OCI-LY3 (cell line): ENCODE results near the gene KCTD17.

Source experiments
- H2AFZ ChIP-seq: fragments of 200-600, 300-600 bp; shearing (Covaris generic); 2 replicates; pipeline ENCODE4 v1.6.0; 2014; ENCODE audit warnings: antibody characterized with exemption, low read depth, low read length
- H3K27ac ChIP-seq: fragments of 200-600, 300-600 bp; sonication (generic); 2 replicates; pipeline ENCODE4 v1.5.1; 2014; ENCODE audit warnings: mild to moderate bottlenecking, low read length, moderate library complexity, mixed read lengths
- H3K27me3 ChIP-seq: fragments of 200-600, 300-600 bp; sonication (generic); 2 replicates; pipeline ENCODE4 v1.6.1; 2014; ENCODE audit warnings: low read depth, low read length, mixed read lengths
- H3K36me3 ChIP-seq: fragments of 200-600, 300-600 bp; sonication (generic); replicated peaks from 2 replicates; pipeline ENCODE3; 2014; ENCODE audit warnings: low read depth, low read length, mixed read lengths
- H3K4me1 ChIP-seq: fragments of 300-600, 200-600 bp; sonication (generic); 2 replicates; pipeline ENCODE4 v1.6.1; 2014; ENCODE audit warnings: low read length, mixed read lengths
- H3K4me2 ChIP-seq: fragments of 200-600, 300-600 bp; sonication (generic); 2 replicates; pipeline ENCODE4 v1.6.1; 2014; ENCODE audit warnings: low read length, mixed read lengths
- H3K4me3 ChIP-seq: fragments of 300-600, 200-600 bp; sonication (generic); 2 replicates; pipeline ENCODE4 v1.5.1; 2014; ENCODE audit warnings: antibody characterized with exemption, mild to moderate bottlenecking, low read length, moderate library complexity
- H3K79me2 ChIP-seq: fragments of 300-600, 200-600 bp; shearing (Covaris generic); 2 replicates; pipeline ENCODE4 v1.6.1; 2014; ENCODE audit warnings: mild to moderate bottlenecking, low read length, mixed read lengths
- H3K9ac ChIP-seq: fragments of 300-600, 200-600 bp; shearing (Covaris generic); 2 replicates; pipeline ENCODE4 v1.6.0; 2014; ENCODE audit warnings: mild to moderate bottlenecking, low read length, moderate library complexity
- H3K9me3 ChIP-seq: fragments of 200-600, 300-600 bp; shearing (Covaris generic); 2 replicates; pipeline ENCODE4 v1.6.1; 2014; ENCODE audit warnings: low read length, mixed read lengths; ENCODE audit not compliant: insufficient read depth
- H4K20me1 ChIP-seq: fragments of 200-600, 300-600 bp; sonication (generic); 2 replicates; pipeline ENCODE4 v1.6.1; 2016; ENCODE audit warnings: low read length, mixed read lengths; ENCODE audit not compliant: insufficient read depth
- EZH2phosphoT487 ChIP-seq: fragments of 200-600 bp; shearing (Covaris generic); IDR thresholded peaks from 2 replicates; pipeline ENCODE4 v1.6.1; 2018; ENCODE audit warnings: antibody characterized with exemption, mixed run types, low read depth
- TF ChIP-seq, protein P1 (sequence below): fragments of 200-600, 300-600 bp; sonication (generic); IDR thresholded peaks from 2 replicates; pipeline ENCODE4 v1.5.1; 2014; ENCODE audit warnings: antibody characterized with exemption, low read length, low read depth

KCTD17 gene

DNA sequence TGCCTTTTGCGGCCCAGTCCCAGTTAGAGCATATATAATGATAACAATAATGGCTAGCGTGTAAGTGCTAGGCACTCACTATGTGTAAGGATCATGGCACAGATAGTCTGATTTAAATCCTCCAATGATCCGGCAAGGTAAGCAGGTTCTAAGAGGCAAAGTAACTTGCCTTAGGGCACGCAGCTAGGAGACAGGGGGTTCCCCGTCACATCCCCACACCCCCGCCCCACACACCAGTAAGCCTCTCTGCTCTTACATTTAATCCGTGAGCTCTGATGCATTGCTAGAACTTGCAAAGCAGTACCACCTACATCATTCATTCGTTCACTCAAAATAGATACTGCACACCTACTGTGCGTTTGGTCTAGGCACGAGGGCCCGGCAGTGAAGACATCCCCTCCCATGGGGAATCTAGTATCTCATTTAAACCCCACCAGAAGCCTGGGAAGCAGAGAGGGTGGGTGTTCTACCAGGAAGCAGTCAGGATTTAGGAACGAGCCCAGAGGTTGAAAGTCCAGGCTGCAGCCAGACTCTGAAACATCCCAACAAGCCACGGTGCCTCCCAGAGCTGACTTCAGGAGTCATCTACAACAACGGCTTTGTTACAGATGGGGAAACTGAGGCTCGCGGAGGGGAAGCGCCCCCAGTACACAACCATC, 37.3 kb downstream of the KCTD17 start:
- peak overlapping the region; percentile 100 for H3K9ac ChIP-seq
- H3K36me3 ChIP-seq: peaks cover 60% of the 10 kb centered on the region
- peaks cover 39% of the 10 kb centered on the region for H3K79me2 ChIP-seq
- H3K4me1 ChIP-seq: peaks cover 56% of the 10 kb centered on the region
- H3K4me2 ChIP-seq: peak overlapping the region; percentile 91
- TF ChIP-seq, protein P1, sequence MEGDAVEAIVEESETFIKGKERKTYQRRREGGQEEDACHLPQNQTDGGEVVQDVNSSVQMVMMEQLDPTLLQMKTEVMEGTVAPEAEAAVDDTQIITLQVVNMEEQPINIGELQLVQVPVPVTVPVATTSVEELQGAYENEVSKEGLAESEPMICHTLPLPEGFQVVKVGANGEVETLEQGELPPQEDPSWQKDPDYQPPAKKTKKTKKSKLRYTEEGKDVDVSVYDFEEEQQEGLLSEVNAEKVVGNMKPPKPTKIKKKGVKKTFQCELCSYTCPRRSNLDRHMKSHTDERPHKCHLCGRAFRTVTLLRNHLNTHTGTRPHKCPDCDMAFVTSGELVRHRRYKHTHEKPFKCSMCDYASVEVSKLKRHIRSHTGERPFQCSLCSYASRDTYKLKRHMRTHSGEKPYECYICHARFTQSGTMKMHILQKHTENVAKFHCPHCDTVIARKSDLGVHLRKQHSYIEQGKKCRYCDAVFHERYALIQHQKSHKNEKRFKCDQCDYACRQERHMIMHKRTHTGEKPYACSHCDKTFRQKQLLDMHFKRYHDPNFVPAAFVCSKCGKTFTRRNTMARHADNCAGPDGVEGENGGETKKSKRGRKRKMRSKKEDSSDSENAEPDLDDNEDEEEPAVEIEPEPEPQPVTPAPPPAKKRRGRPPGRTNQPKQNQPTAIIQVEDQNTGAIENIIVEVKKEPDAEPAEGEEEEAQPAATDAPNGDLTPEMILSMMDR: no peak
- no peak for TF ChIP-seq EZH2phosphoT487
- H3K27me3 ChIP-seq: no peaks in the 10 kb centered on the region
- H4K20me1 ChIP-seq: no peaks in the 10 kb centered on the region
- H3K9me3 ChIP-seq: no peaks in the 10 kb centered on the region
- peak overlapping the region; percentile 94 for H3K27ac ChIP-seq
- no peak overlapping the region for H2AFZ ChIP-seq
- H3K4me3 ChIP-seq: peak overlapping the region; percentile 97

- peak overlapping the region; percentile 91 for H3K4me2 ChIP-seq
- H3K27me3 ChIP-seq: no peaks in the 10 kb centered on the region
- peaks cover 55% of the 10 kb centered on the region for H3K36me3 ChIP-seq
- H3K79me2 ChIP-seq: peaks cover 39% of the 10 kb centered on the region
- no peak overlapping the region for H2AFZ ChIP-seq
- TF ChIP-seq, protein P1: no peak
- no peak for TF ChIP-seq EZH2phosphoT487
- no peaks in the 10 kb centered on the region for H3K9me3 ChIP-seq
- H3K4me3 ChIP-seq: peak overlapping the region; percentile 97
- peaks cover 56% of the 10 kb centered on the region for H3K4me1 ChIP-seq
- H3K9ac ChIP-seq: peak overlapping the region; percentile 100
- H4K20me1 ChIP-seq: no peaks in the 10 kb centered on the region
- peak overlapping the region; percentile 94 for H3K27ac ChIP-seq
Measured at GRCh38 chr22:37089434-37089833, 37.9 kb downstream of the KCTD17 start.

- H3K27me3 ChIP-seq: no peaks in the 10 kb centered on the region
- TF ChIP-seq EZH2phosphoT487: no peak
- TF ChIP-seq, protein P1: peak; percentile 17; the same call in 1 of the 2 replicates
- no peaks in the 10 kb centered on the region for H3K9me3 ChIP-seq
- H3K9ac ChIP-seq: no peak overlapping the region
- H3K4me3 ChIP-seq: no peak overlapping the region
- H2AFZ ChIP-seq: no peak overlapping the region
- H3K4me2 ChIP-seq: peak overlapping the region; percentile 91
- peaks cover 33% of the 10 kb centered on the region for H3K79me2 ChIP-seq
- no peaks in the 10 kb centered on the region for H4K20me1 ChIP-seq
- H3K36me3 ChIP-seq: peaks cover 44% of the 10 kb centered on the region
- H3K27ac ChIP-seq: no peak overlapping the region
- H3K4me1 ChIP-seq: peaks cover 54% of the 10 kb centered on the region
Measured at GRCh38 chr22:37090920-37091695, 39.6 kb downstream of the KCTD17 start.

- Histone ChIP-seq H4K20me1 (no peaks in the 10 kb centered on the region), H3K36me3 (peaks cover 35% of the 10 kb centered on the region), H3K4me1 (peaks cover 45% of the 10 kb centered on the region), H3K27ac (no peak overlapping the region), H2AFZ (no peak overlapping the region), H3K79me2 (peaks cover 24% of the 10 kb centered on the region), H3K4me3 (no peak overlapping the region), H3K4me2 (no peak overlapping the region), H3K27me3 (no peaks in the 10 kb centered on the region), H3K9me3 (no peaks in the 10 kb centered on the region), H3K9ac (no peak overlapping the region)
- TF ChIP-seq, protein P1: no peak
- no peak for TF ChIP-seq EZH2phosphoT487
Measured at GRCh38 chr22:37091994-37092393, 40.5 kb downstream of the KCTD17 start.
